Mammary epithelial cell (primary cell): ENCODE measurements around the gene PARP1.

ENCODE experiments used
- EZH2 ChIP-seq: IDR thresholded peaks from 2 replicates; pipeline ENCODE4 v1.6.1; 2012; ENCODE audit warnings: low read length, inconsistent platforms, borderline replicate concordance
- TF ChIP-seq, protein P1 (sequence below), 2 donors: IDR thresholded peaks in 1 of 2; conservative IDR thresholded peaks in 1 of 2; 2 replicates each; pipeline ENCODE4 v1.5.1; 2011 to 2012; ENCODE audit warnings: inconsistent platforms in 2 of 2, low read length in 2 of 2, mild to moderate bottlenecking in 2 of 2, control low read depth in 1 of 2, low read depth in 1 of 2; ENCODE audit not compliant: insufficient read depth in 1 of 2; ENCODE audit errors: extremely low read depth in 1 of 2

DNA sequence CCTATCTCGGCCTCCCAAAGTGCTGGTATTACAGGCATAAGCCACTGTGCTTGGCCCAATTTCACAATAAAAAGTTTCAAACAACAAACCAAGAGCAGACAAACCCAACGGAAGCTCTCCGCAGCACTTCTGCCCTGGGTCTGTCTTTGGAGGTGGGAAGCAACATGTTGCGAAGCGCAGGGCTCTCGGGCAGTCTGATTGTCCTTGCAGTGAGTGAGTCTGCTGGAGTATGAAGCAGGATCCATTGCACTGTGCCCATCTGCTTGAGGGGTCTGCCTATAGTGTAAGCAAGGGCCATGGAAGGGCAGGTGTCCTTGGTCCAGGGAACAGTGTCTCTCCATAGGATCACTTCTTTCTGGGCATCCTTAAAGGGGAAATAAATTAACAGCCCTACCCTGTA, 14.6 kb upstream of the PARP1 start:
- TF ChIP-seq, protein P1, sequence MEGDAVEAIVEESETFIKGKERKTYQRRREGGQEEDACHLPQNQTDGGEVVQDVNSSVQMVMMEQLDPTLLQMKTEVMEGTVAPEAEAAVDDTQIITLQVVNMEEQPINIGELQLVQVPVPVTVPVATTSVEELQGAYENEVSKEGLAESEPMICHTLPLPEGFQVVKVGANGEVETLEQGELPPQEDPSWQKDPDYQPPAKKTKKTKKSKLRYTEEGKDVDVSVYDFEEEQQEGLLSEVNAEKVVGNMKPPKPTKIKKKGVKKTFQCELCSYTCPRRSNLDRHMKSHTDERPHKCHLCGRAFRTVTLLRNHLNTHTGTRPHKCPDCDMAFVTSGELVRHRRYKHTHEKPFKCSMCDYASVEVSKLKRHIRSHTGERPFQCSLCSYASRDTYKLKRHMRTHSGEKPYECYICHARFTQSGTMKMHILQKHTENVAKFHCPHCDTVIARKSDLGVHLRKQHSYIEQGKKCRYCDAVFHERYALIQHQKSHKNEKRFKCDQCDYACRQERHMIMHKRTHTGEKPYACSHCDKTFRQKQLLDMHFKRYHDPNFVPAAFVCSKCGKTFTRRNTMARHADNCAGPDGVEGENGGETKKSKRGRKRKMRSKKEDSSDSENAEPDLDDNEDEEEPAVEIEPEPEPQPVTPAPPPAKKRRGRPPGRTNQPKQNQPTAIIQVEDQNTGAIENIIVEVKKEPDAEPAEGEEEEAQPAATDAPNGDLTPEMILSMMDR (conservative IDR thresholded peaks at IDR 0.05 in 1 of 2, IDR thresholded peaks at IDR 0.05 in 1 of 2; ENCODE audit: extremely low read depth in 1 of 2, insufficient read depth in 1 of 2, low read depth in 1 of 2, low read length in 2 of 2): no peak
- no peak for TF ChIP-seq EZH2
